Central memory CD8-positive, alpha-beta T cell (primary cell): ENCODE measurements around the gene CPOX.
"Not testable (repeated sequence)": the region's sequence is repeated elsewhere in the genome, so short reads cannot be mapped to it uniquely, and the experiment has no call there.

Experiments used
- ATAC-seq: fragments of 150-1000 bp; cut with Tn5 transposase; replicated peaks from 2 replicates; pipeline ENCODE4 v1.10.0; 2022; ENCODE audit warnings: mild to moderate bottlenecking, moderate FRiP score, moderate number of reproducible peaks; ENCODE audit not compliant: poor library complexity, severe bottlenecking; ENCODE audit errors: extremely low read depth
- DNase-seq, 2 donors: peaks; one replicate each; pipeline ENCODE4 v3.0.0; 2021; ENCODE audit warnings: low spot score in 2 of 2
- H3K27ac Mint-ChIP-seq: one replicate; pipeline ENCODE4 v1.8.0; 2022; ENCODE audit warnings: low read depth, mild to moderate bottlenecking, moderate library complexity, mixed read lengths
- H3K27me3 Mint-ChIP-seq: one replicate; pipeline ENCODE4 v1.8.0; 2022; ENCODE audit warnings: mixed read lengths
- H3K36me3 Mint-ChIP-seq: one replicate; pipeline ENCODE4 v1.8.0; 2022; ENCODE audit warnings: mild to moderate bottlenecking, moderate library complexity, mixed read lengths; ENCODE audit not compliant: insufficient read depth
- H3K4me1 Mint-ChIP-seq: one replicate; pipeline ENCODE4 v1.8.0; 2022; ENCODE audit warnings: mixed read lengths
- H3K4me3 Mint-ChIP-seq: one replicate; pipeline ENCODE4 v1.8.0; 2022; ENCODE audit warnings: mild to moderate bottlenecking, moderate library complexity, mixed read lengths
- H3K9me3 Mint-ChIP-seq: one replicate; pipeline ENCODE4 v1.8.0; 2022; ENCODE audit warnings: mixed read lengths

CPOX gene

GRCh38 chr3:98593046-98593936 lies at the start of gene CPOX:
CPOX (minus strand) TSS chr3:98593611; CDS start chr3:98593504, 107 bp downstream.
- Mint-ChIP-seq H3K27ac (peak within 1 kb of the TSS; percentile 95), H3K27me3 (no peaks in the 10 kb centered on the region), H3K36me3 (peaks cover 18% of the 10 kb centered on the region), H3K4me3 (peak within 1 kb of the TSS; percentile 93), H3K4me1 (peaks cover 42% of the 10 kb centered on the region), H3K9me3 (no peaks in the 10 kb centered on the region)
- peak; percentile 92 for ATAC-seq
- DNase-seq, result peak; percentile 55 to 64

- H3K9me3 Mint-ChIP-seq, H3K4me1 Mint-ChIP-seq, ATAC-seq: not testable (repeated sequence)
Observed at GRCh38 chr3:98642769-98643168, 49.4 kb upstream of the CPOX start.

GRCh38 chr3:98641756-98642155 lies 48.3 kb upstream of the CPOX start:
- not testable (repeated sequence) for H3K4me3 Mint-ChIP-seq, ATAC-seq, H3K4me1 Mint-ChIP-seq, H3K27ac Mint-ChIP-seq, H3K9me3 Mint-ChIP-seq, DNase-seq, H3K36me3 Mint-ChIP-seq
- peaks cover 50% of the 10 kb centered on the region for H3K27me3 Mint-ChIP-seq

More at GRCh38 chr3:98642769-98643168, 49.4 kb upstream of the CPOX start:
- DNase-seq, H3K27ac Mint-ChIP-seq, H3K36me3 Mint-ChIP-seq, H3K4me3 Mint-ChIP-seq: not testable (repeated sequence)
- H3K27me3 Mint-ChIP-seq, result peaks cover 50% of the 10 kb centered on the region

- H3K36me3 Mint-ChIP-seq, result not testable (repeated sequence)
Observed at GRCh38 chr3:98638515-98638914, 45.1 kb upstream of the CPOX start.

GRCh38 chr3:98630416-98630815 lies 37.0 kb upstream of the CPOX start:
- H3K4me1 Mint-ChIP-seq, result no peaks in the 10 kb centered on the region
- peaks cover 5% of the 10 kb centered on the region for H3K27me3 Mint-ChIP-seq
- no peak overlapping the region for H3K27ac Mint-ChIP-seq
- no peak for ATAC-seq
- no peaks in the 10 kb centered on the region for H3K9me3 Mint-ChIP-seq
- DNase-seq, result no peak
- H3K4me3 Mint-ChIP-seq, result no peak overlapping the region
- H3K36me3 Mint-ChIP-seq, result peaks cover 2% of the 10 kb centered on the region

More at GRCh38 chr3:98638515-98638914, 45.1 kb upstream of the CPOX start:
- H3K27me3 Mint-ChIP-seq, result peaks cover 35% of the 10 kb centered on the region
- H3K9me3 Mint-ChIP-seq, H3K27ac Mint-ChIP-seq, H3K4me3 Mint-ChIP-seq, DNase-seq, ATAC-seq, H3K4me1 Mint-ChIP-seq: not testable (repeated sequence)

GRCh38 chr3:98628317-98628716 lies 34.9 kb upstream of the CPOX start:
- DNase-seq, result no peak
- Mint-ChIP-seq H3K4me3 (no peak overlapping the region), H3K36me3 (no peaks in the 10 kb centered on the region), H3K9me3 (no peaks in the 10 kb centered on the region), H3K27ac (no peak overlapping the region), H3K27me3 (no peaks in the 10 kb centered on the region), H3K4me1 (no peaks in the 10 kb centered on the region)
- no peak for ATAC-seq

GRCh38 chr3:98626151-98626550 lies 32.7 kb upstream of the CPOX start:
- Mint-ChIP-seq H3K27me3 (no peaks in the 10 kb centered on the region), H3K9me3 (no peaks in the 10 kb centered on the region), H3K27ac (no peak overlapping the region), H3K4me3 (no peak overlapping the region), H3K36me3 (no peaks in the 10 kb centered on the region), H3K4me1 (no peaks in the 10 kb centered on the region)
- ATAC-seq, result no peak
- no peak for DNase-seq

GRCh38 chr3:98623572-98624280 lies 30.3 kb upstream of the CPOX start:
- Mint-ChIP-seq H3K4me1 (no peaks in the 10 kb centered on the region), H3K27me3 (no peaks in the 10 kb centered on the region), H3K36me3 (no peaks in the 10 kb centered on the region), H3K4me3 (no peak overlapping the region), H3K27ac (no peak overlapping the region), H3K9me3 (no peaks in the 10 kb centered on the region)
- DNase-seq (no peak), ATAC-seq (no peak)

GRCh38 chr3:98617841-98618240 lies 24.4 kb upstream of the CPOX start:
- H3K27ac Mint-ChIP-seq, result no peak overlapping the region
- ATAC-seq, result no peak
- no peak overlapping the region for H3K4me3 Mint-ChIP-seq
- peaks cover 9% of the 10 kb centered on the region for H3K27me3 Mint-ChIP-seq
- DNase-seq, result no peak
- H3K9me3 Mint-ChIP-seq, result no peaks in the 10 kb centered on the region
- no peaks in the 10 kb centered on the region for H3K36me3 Mint-ChIP-seq
- H3K4me1 Mint-ChIP-seq, result no peaks in the 10 kb centered on the region

GRCh38 chr3:98613616-98614015 lies 20.2 kb upstream of the CPOX start:
- Mint-ChIP-seq H3K36me3 (no peaks in the 10 kb centered on the region), H3K9me3 (no peaks in the 10 kb centered on the region), H3K4me3 (no peak overlapping the region), H3K27ac (no peak overlapping the region), H3K27me3 (peaks cover 34% of the 10 kb centered on the region), H3K4me1 (no peaks in the 10 kb centered on the region)
- ATAC-seq, result no peak
- DNase-seq, result no peak

GRCh38 chr3:98612996-98613517 lies 19.6 kb upstream of the CPOX start:
- no peak for DNase-seq
- ATAC-seq, result no peak
- Mint-ChIP-seq H3K27me3 (peaks cover 34% of the 10 kb centered on the region), H3K36me3 (no peaks in the 10 kb centered on the region), H3K4me1 (no peaks in the 10 kb centered on the region), H3K27ac (no peak overlapping the region), H3K4me3 (no peak overlapping the region), H3K9me3 (no peaks in the 10 kb centered on the region)

GRCh38 chr3:98612587-98612986 lies 19.2 kb upstream of the CPOX start:
- no peaks in the 10 kb centered on the region for H3K9me3 Mint-ChIP-seq
- ATAC-seq, result no peak
- no peak for DNase-seq
- peaks cover 35% of the 10 kb centered on the region for H3K27me3 Mint-ChIP-seq
- H3K4me3 Mint-ChIP-seq, result no peak overlapping the region
- H3K27ac Mint-ChIP-seq, result no peak overlapping the region
- H3K4me1 Mint-ChIP-seq, result no peaks in the 10 kb centered on the region
- H3K36me3 Mint-ChIP-seq, result no peaks in the 10 kb centered on the region
